PC-9 (cell line): ENCODE data around the gene RETN.

Source experiments
- EZH2 ChIP-seq: fragments of 200-600 bp; sonication (generic); IDR thresholded peaks from 2 replicates; pipeline ENCODE4 v1.8.0; 2017; ENCODE audit warnings: antibody characterized with exemption, low read depth
- TF ChIP-seq, protein P1 (sequence below): fragments of 200-600 bp; sonication (generic); conservative IDR thresholded peaks from 2 replicates; pipeline ENCODE4 v1.6.1; 2017; ENCODE audit warnings: mixed run types, antibody characterized with exemption, mild to moderate bottlenecking, moderate library complexity

GRCh38 chr19:7648265-7649014, 20.4 kb upstream of the RETN start:
- TF ChIP-seq, protein P1, sequence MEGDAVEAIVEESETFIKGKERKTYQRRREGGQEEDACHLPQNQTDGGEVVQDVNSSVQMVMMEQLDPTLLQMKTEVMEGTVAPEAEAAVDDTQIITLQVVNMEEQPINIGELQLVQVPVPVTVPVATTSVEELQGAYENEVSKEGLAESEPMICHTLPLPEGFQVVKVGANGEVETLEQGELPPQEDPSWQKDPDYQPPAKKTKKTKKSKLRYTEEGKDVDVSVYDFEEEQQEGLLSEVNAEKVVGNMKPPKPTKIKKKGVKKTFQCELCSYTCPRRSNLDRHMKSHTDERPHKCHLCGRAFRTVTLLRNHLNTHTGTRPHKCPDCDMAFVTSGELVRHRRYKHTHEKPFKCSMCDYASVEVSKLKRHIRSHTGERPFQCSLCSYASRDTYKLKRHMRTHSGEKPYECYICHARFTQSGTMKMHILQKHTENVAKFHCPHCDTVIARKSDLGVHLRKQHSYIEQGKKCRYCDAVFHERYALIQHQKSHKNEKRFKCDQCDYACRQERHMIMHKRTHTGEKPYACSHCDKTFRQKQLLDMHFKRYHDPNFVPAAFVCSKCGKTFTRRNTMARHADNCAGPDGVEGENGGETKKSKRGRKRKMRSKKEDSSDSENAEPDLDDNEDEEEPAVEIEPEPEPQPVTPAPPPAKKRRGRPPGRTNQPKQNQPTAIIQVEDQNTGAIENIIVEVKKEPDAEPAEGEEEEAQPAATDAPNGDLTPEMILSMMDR, result no peak
- no peak for TF ChIP-seq EZH2
